ENCODE measurements around the gene GABBR2.

- no peak for TF ChIP-seq CTCF (IDR thresholded peaks at IDR 0.05)
- no peak for TF ChIP-seq POLR2A (IDR thresholded peaks at IDR 0.05)
These were observed 385.5 kb downstream of the GABBR2 start for GRCh38 chr9:98323051-98323830.

Data from adrenal gland (tissue), 5 donors.